Liver (tissue), 3 donors: ENCODE data around the gene TRIM8.

Experiments
- HNF4A ChIP-seq, 2 donors: conservative IDR thresholded peaks; 2 replicates each; pipeline ENCODE4 v1.6.1; 2016; ENCODE audit warnings: antibody characterized with exemption in 2 of 2, mild to moderate bottlenecking in 2 of 2
- JUND ChIP-seq, 2 donors: IDR thresholded peaks; 2 replicates each; pipeline ENCODE4 v1.6.1; 2016; ENCODE audit warnings: antibody characterized with exemption in 2 of 2
- RXRA ChIP-seq, 2 donors: IDR thresholded peaks; 2 replicates each; pipeline ENCODE4 v1.6.1; 2017 to 2018; ENCODE audit warnings: antibody characterized with exemption in 2 of 2, mild to moderate bottlenecking in 1 of 2
- YY1 ChIP-seq: IDR thresholded peaks from 2 replicates; pipeline ENCODE4 v1.6.1; 2016; ENCODE audit warnings: antibody characterized with exemption, mild to moderate bottlenecking
- TF ChIP-seq, protein P1 (sequence below): fragments of 150-350 bp; IDR thresholded peaks from 2 replicates; pipeline ENCODE4 v1.5.1; 2017; ENCODE audit warnings: improper control_type of control experiment, low read depth, low read length; ENCODE audit not compliant: missing input control
- TF ChIP-seq, protein P2 (sequence below): IDR thresholded peaks from 2 replicates; pipeline ENCODE4 v1.6.1; 2016; ENCODE audit warnings: antibody characterized with exemption, mild to moderate bottlenecking
- donor health status: healthy.
- donor health status: healthy.

DNA sequence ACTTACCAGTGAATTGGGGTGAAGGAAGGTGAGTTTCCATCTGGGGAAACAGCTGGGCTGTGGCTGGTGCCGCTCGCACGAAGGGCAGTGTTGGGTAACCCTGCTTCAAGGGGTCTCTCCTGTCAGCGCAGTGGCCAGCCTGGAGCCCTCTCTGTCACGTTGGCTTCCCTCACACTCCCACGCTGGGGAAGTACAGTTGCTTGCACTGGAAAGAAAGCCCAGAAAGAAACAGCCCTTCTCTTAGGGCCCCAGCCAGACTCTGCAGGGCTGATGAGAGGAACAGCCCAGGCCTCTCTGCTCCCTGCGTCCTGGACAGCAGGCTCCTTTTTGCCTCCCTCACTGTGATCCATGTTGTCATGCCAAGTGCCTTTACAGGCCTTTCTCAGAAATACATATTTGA, 40.3 kb upstream of the TRIM8 start:
- TF ChIP-seq, protein P1, sequence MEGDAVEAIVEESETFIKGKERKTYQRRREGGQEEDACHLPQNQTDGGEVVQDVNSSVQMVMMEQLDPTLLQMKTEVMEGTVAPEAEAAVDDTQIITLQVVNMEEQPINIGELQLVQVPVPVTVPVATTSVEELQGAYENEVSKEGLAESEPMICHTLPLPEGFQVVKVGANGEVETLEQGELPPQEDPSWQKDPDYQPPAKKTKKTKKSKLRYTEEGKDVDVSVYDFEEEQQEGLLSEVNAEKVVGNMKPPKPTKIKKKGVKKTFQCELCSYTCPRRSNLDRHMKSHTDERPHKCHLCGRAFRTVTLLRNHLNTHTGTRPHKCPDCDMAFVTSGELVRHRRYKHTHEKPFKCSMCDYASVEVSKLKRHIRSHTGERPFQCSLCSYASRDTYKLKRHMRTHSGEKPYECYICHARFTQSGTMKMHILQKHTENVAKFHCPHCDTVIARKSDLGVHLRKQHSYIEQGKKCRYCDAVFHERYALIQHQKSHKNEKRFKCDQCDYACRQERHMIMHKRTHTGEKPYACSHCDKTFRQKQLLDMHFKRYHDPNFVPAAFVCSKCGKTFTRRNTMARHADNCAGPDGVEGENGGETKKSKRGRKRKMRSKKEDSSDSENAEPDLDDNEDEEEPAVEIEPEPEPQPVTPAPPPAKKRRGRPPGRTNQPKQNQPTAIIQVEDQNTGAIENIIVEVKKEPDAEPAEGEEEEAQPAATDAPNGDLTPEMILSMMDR = no peak
- TF ChIP-seq JUND (IDR thresholded peaks at IDR 0.05) (no peak), RXRA (IDR thresholded peaks at IDR 0.05) (no peak), YY1 (no peak), HNF4A (conservative IDR thresholded peaks at IDR 0.05) (no peak)
- TF ChIP-seq, protein P2, sequence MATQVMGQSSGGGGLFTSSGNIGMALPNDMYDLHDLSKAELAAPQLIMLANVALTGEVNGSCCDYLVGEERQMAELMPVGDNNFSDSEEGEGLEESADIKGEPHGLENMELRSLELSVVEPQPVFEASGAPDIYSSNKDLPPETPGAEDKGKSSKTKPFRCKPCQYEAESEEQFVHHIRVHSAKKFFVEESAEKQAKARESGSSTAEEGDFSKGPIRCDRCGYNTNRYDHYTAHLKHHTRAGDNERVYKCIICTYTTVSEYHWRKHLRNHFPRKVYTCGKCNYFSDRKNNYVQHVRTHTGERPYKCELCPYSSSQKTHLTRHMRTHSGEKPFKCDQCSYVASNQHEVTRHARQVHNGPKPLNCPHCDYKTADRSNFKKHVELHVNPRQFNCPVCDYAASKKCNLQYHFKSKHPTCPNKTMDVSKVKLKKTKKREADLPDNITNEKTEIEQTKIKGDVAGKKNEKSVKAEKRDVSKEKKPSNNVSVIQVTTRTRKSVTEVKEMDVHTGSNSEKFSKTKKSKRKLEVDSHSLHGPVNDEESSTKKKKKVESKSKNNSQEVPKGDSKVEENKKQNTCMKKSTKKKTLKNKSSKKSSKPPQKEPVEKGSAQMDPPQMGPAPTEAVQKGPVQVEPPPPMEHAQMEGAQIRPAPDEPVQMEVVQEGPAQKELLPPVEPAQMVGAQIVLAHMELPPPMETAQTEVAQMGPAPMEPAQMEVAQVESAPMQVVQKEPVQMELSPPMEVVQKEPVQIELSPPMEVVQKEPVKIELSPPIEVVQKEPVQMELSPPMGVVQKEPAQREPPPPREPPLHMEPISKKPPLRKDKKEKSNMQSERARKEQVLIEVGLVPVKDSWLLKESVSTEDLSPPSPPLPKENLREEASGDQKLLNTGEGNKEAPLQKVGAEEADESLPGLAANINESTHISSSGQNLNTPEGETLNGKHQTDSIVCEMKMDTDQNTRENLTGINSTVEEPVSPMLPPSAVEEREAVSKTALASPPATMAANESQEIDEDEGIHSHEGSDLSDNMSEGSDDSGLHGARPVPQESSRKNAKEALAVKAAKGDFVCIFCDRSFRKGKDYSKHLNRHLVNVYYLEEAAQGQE = no peak
